IPS DF 4.7 (cell line): ENCODE measurements around the gene ATP9B.
"Not testable (repeated sequence)": the region's sequence is repeated elsewhere in the genome, so short reads cannot be mapped to it uniquely, and the experiment has no call there.

Source experiments
- DNase-seq: peaks from one replicate; pipeline ENCODE4 v3.0.0-alpha.2; 2013; ENCODE audit warnings: low spot score; ENCODE audit errors: extremely low read depth

Gene ATP9B

DNA sequence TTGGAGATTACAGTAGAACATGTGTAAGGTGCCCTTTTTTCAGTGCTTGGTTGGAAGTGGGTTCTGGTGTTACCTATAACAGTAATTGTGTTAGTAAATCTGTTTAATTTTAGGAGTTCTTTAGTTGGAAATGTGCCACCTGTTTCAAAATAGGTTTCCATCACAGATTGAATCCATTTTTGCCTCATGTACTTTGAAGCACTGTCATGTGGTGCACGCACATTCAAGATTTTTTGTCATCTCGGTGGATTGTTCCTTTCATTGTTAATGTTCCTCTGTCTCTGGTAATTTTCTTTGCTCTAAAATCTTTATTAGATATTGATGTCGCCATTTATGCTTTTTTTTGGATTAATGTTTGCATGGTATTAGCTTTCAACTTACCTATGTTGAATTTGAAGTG lies 1.3 kb downstream of the ATP9B start:
- DNase-seq: no peak

DNA sequence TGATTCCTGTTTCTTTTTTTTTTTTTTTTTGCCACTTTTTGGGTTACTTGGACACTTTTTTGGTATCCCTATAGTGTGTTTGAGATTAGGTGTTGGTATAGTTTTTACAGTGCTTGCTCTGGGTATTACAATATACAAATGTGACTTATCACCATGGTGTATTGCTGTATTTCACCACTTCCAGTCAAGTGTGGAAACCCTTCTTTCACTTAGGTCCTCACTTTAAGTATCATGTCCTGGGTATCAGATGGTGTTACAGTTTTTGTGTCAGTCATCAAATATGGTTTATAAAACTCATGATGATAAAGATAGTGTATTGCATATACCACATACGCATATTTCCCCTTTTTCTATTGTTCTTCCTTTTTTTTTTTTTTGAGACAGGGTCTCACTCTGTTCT lies 1.8 kb downstream of the ATP9B start:
- DNase-seq: no peak

GRCh38 chr18:79071503-79072210 lies 2.5 kb downstream of the ATP9B start:
- DNase-seq: no peak

GRCh38 chr18:79072655-79073054 lies 3.5 kb downstream of the ATP9B start:
- DNase-seq: not testable (repeated sequence)

- no peak for DNase-seq
Measured at GRCh38 chr18:79077181-79077580, 8.0 kb downstream of the ATP9B start.

- DNase-seq: not testable (repeated sequence)
Measured at GRCh38 chr18:79078791-79079190, 9.6 kb downstream of the ATP9B start.

GRCh38 chr18:79092874-79093273 lies 23.7 kb downstream of the ATP9B start:
- no peak for DNase-seq

DNA sequence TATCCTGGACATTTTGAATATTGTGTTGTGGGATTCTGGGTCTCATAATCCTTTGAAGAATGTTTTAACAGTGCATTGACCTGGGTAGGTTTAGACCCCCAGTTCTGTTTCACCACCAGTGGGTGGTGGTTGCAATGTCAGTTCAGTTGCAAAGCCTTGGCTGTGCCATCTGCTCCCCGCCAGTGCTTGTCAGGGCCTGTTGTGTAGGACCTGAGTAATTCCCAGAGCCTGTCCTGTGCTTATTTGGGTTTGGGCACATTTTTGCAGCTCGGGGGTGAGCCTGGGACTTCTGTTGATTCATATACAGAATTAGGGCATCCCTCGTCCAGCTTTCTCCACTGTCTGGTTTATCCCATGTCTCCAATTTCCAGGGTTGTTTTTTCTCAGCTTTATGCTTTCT lies 24.8 kb downstream of the ATP9B start:
- DNase-seq: no peak

DNA sequence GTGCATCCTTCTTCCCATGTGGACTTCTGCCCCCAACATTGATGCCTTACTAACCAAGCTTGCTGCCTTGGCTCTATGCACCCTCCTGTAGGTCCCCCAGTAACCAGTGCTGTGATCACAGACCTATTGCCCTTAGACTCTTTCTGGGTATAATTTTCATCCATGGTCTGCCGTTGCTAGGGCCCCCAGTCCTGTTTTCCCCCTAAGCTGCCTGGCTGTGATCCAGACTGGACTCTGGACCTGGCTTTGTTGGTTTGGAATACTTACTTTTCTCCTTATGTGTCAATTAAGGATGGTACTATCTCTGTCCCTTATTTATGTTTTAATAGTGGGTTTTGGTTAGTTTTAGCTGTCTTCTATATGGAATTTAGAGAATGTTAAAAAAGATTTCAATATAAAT lies 26.0 kb downstream of the ATP9B start:
- DNase-seq: no peak

GRCh38 chr18:79100944-79101343 lies 31.8 kb downstream of the ATP9B start:
- DNase-seq: no peak

DNA sequence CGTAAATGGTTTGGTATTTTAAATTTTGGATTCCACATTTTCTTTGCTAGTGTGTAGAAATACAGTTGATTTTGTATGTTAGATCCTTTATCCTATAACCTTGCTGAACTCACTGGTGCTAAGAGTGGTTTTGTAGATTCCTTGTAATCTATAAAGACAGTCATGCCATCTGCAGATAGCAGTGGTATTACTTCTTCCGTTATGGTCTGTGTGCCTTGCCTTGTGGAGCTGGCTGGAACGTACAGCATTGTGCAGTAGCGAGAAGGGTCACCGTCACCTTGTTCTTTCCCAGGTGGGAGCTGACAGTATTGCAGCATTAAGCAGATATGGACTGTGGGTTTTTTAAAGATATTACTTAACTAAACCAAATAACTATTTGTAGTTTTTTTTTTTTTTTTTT lies 33.7 kb downstream of the ATP9B start:
- DNase-seq: no peak

- no peak for DNase-seq
Measured at GRCh38 chr18:79104137-79104536, 34.9 kb downstream of the ATP9B start.

- no peak for DNase-seq
Measured at GRCh38 chr18:79105455-79105854, 36.3 kb downstream of the ATP9B start.

GRCh38 chr18:79106084-79106483 lies 36.9 kb downstream of the ATP9B start:
- DNase-seq: no peak

DNA sequence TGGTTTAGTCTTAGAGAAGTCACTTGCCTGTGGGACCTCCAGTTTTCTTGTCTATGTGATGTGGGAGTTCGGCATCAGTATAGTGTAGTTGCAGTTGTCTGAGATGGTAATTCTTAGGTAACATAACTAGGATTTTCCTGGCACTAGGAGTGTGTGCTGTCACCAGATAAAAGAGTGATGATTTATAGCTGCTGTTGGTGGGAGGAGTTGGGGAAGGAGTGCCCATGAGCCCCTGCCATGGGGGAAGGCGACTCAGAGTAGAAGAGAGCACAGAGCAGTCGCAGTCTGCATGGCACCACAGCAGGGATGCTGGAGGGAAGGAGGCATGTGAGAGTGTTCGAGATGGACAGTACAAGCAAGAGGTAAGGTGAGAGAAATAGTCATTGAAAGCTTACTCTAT lies 38.7 kb downstream of the ATP9B start:
- DNase-seq: no peak

DNA sequence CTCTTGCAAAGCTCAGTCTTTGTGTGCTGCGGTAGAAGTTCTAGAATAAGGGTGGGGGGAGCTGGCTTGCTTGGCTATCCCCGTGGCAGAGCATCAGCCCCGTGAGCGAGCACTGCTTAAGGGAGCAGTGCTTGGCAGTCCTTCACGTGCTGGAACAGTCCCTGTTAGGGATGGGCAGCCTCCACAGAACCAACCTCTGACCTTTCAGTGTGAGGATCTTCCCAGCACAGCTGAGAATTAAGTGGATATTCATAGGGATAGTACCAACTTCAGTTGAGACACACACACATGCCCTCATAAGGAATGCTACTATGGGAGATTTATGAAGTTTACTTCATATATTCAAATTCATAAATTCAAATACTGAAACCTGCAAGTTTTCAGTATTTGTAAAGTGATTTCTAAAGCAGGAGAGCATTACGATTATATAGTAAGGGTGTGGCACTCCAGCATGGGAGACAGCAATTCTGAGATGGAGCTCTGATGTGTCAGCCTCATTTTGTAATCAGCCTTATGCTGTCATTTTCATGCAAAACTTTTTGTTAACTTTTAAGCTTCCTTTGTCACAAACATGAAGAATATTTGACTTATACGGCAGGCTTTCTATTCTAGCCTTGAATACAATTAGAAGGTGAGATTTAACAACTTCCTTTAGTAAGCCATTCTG lies 39.5 kb downstream of the ATP9B start:
- no peak for DNase-seq

DNA sequence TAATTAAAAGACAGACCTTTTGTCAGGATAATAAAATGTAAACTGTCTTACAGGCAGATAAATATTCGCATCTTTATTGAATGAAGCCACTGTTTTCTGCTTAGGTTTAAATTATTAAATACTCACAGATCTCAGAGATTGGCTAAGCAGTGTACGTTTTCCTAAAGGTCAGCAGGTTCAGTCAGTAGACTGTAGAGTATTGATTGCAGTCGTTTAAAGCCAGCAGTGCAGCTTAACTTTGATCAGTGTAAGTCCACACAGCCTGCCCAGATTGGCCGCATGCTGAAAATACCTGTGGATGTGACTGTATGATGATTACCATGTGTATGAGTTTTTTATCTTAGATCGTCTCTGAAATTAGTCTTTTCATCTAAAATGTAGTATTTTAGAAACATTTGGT lies 42.3 kb downstream of the ATP9B start:
- DNase-seq: no peak

GRCh38 chr18:79117385-79117784 lies 48.2 kb downstream of the ATP9B start:
- DNase-seq: no peak

DNA sequence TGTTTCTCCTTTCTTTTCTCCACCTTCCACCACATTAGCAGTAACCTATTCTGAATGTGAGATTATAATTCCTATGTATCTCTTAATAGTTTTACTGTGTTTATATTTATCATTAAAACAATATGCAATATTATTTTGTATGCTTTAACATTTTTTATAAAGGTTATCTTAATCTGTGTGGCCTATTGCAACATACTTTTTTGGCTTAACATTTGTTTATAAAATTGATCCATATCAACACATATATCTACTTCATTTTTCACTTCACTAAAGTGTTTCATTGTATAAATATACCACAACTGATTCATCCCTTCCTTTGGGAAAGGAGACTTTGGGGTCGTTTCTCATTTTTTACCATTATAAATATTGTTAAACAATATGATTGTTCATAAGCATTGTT lies 48.6 kb downstream of the ATP9B start:
- no peak for DNase-seq

DNA sequence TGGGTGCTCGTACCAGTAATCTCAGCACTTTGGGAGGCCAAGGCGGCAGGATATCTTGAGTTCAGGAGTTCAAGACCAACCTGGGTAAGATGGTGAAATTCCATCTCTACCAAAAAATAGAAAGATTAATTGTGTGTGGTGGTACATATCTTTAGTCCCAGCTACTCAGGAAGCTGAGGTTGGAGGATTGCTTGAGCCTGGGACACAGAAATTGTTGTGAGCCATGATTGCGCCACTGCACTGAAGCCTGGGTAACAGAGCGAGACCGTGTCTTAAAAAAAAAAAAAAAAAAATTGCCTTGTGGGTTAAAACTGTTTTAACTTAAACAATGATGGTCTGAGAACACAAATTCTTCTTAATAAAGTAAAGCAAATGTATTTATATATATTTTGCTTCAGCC lies 49.6 kb downstream of the ATP9B start:
- no peak for DNase-seq

- no peak for DNase-seq
Measured at GRCh38 chr18:79121746-79122474, 52.7 kb downstream of the ATP9B start.

GRCh38 chr18:79123948-79124347 lies 54.8 kb downstream of the ATP9B start:
- no peak for DNase-seq

DNA sequence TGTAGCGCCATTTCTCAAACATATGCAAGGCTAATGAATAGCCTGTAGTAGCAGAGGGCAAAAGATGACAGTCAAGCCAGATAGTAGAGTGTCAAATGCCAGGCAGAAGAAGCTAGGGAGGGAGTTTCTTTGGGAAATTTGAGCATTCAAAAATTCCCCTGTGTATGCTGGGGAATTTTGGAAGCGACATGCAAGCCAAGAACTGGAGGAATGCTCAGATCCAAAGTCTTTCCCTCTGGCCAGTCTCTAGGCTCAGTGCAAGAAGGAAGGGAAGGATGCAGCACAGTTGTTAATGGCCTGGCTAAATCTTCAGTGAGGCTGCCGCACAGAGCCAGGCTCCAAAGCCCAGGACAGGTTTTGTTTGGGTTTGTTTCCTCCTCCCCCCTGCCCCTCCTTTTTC lies 59.9 kb downstream of the ATP9B start:
- no peak for DNase-seq
